ENCODE data around the gene SLC25A29.
A peak's percentile ranks its signal among the peaks of the same experiment; 100 is the strongest.
"Not testable (repeated sequence)": the region's sequence is repeated elsewhere in the genome, so short reads cannot be mapped to it uniquely, and the experiment has no call there.

Gene SLC25A29

DNA sequence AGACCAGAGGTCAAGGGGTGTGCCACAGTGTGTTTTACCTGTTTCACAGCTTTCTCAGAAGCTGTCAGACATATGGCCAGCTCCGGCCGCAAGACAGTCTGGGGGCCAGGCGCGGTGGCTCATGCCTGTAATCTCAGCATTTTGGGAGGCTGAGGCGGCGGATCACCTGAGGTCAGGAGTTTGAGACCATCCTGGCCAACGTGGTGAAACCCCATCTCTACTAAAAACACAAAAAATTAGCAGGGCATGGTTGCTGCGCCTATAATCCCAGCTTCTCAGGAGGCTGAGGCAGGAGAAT is 18.3 kb downstream of the SLC25A29 start:
- H3K9ac ChIP-seq (ENCODE audit: low read depth in 1 of 2, low read length in 2 of 2); H3K27me3 ChIP-seq (ENCODE audit: control insufficient read depth in 1 of 2, insufficient read depth in 2 of 2, low read length in 2 of 2); H3K27ac ChIP-seq (ENCODE audit: low read depth, low read length); H3K4me3 ChIP-seq (ENCODE audit: low read depth in 1 of 2, low read length in 2 of 2); H3K9me3 ChIP-seq (ENCODE audit: control insufficient read depth in 1 of 2, low read length in 2 of 2): not testable (repeated sequence)
- peaks cover 6 to 12% of the 10 kb centered on the region in 2 donors for H3K4me1 ChIP-seq (ENCODE audit: control insufficient read depth in 1 of 2, insufficient read depth in 2 of 2, low read length in 2 of 2)
- peaks cover 0 to 17% of the 10 kb centered on the region in 2 donors for H3K36me3 ChIP-seq (ENCODE audit: control insufficient read depth in 1 of 2, insufficient read depth in 2 of 2, low read length in 2 of 2)

DNA sequence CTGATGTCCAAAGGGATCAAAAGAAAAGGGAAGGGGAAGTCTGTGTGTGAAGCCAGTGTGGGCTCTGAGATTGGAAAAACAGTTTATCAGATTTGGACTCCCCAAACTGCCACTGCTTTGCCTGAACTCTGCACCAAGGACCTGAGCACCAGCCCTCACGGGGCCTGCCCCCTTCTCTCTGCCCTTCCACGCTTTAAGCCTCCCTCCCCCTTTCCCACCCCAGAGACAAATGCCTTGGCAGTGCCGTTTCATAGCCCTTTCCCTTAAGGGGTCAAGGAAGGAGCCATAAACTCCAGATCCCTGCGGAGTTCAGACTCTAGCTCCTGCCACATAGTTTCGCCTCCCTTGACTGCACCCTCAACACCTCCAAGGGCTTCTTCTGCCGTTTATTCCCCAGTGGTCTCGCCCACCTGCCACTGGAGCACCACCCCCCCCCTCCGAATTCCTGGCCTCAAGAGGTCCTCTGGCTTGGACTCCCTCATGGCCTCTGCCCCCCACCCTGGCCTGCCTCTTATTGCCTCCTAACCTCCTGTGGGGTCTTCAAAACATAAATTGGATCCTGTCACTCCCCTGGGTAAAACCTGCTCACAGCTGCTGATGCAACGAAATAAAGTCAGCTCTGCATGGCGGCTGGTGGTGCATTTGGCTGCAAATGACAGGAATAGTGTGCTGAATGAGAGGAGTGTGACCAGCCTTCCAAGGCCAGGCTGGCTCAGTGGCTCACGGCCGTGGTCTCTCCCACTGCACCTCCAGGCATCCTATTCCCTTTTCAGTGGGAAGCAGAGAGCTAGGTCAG is 18.8 kb downstream of the SLC25A29 start:
- Histone ChIP-seq H3K4me1 (ENCODE audit: control insufficient read depth in 1 of 2, insufficient read depth in 2 of 2, low read length in 2 of 2) (peaks cover 6 to 12% of the 10 kb centered on the region in 2 donors), H3K4me3 (ENCODE audit: low read depth in 1 of 2, low read length in 2 of 2) (no peak overlapping the region), H3K36me3 (ENCODE audit: control insufficient read depth in 1 of 2, insufficient read depth in 2 of 2, low read length in 2 of 2) (peaks cover 0 to 16% of the 10 kb centered on the region in 2 donors), H3K9me3 (ENCODE audit: control insufficient read depth in 1 of 2, low read length in 2 of 2) (no peaks in the 10 kb centered on the region), H3K27me3 (ENCODE audit: control insufficient read depth in 1 of 2, insufficient read depth in 2 of 2, low read length in 2 of 2) (no peaks in the 10 kb centered on the region), H3K27ac (ENCODE audit: low read depth, low read length) (no peak overlapping the region), H3K9ac (ENCODE audit: low read depth in 1 of 2, low read length in 2 of 2) (no peak overlapping the region)

- no peak overlapping the region for H3K27ac ChIP-seq (ENCODE audit: low read depth, low read length)
- peaks cover 2 to 18% of the 10 kb centered on the region in 2 donors for H3K36me3 ChIP-seq (ENCODE audit: control insufficient read depth in 1 of 2, insufficient read depth in 2 of 2, low read length in 2 of 2)
- peaks cover 6 to 12% of the 10 kb centered on the region in 2 donors for H3K4me1 ChIP-seq (ENCODE audit: control insufficient read depth in 1 of 2, insufficient read depth in 2 of 2, low read length in 2 of 2)
- H3K4me3 ChIP-seq (ENCODE audit: low read depth in 1 of 2, low read length in 2 of 2): no peak overlapping the region
- no peaks in the 10 kb centered on the region for H3K9me3 ChIP-seq (ENCODE audit: control insufficient read depth in 1 of 2, low read length in 2 of 2)
- H3K9ac ChIP-seq (ENCODE audit: low read depth in 1 of 2, low read length in 2 of 2): no peak overlapping the region
- no peaks in the 10 kb centered on the region for H3K27me3 ChIP-seq (ENCODE audit: control insufficient read depth in 1 of 2, insufficient read depth in 2 of 2, low read length in 2 of 2)
These were observed 19.6 kb downstream of the SLC25A29 start for GRCh38 chr14:100286484-100287191.

- peak overlapping the region; percentile 66 to 71 for H3K4me3 ChIP-seq (ENCODE audit: low read depth in 1 of 2, low read length in 2 of 2)
- H3K9me3 ChIP-seq (ENCODE audit: control insufficient read depth in 1 of 2, low read length in 2 of 2): no peaks in the 10 kb centered on the region
- peaks cover 2 to 18% of the 10 kb centered on the region in 2 donors for H3K36me3 ChIP-seq (ENCODE audit: control insufficient read depth in 1 of 2, insufficient read depth in 2 of 2, low read length in 2 of 2)
- H3K4me1 ChIP-seq (ENCODE audit: control insufficient read depth in 1 of 2, insufficient read depth in 2 of 2, low read length in 2 of 2): peaks cover 6 to 12% of the 10 kb centered on the region in 2 donors
- H3K27me3 ChIP-seq (ENCODE audit: control insufficient read depth in 1 of 2, insufficient read depth in 2 of 2, low read length in 2 of 2): no peaks in the 10 kb centered on the region
- H3K9ac ChIP-seq (ENCODE audit: low read depth in 1 of 2, low read length in 2 of 2): peak overlapping the region in 1 of 2 donors; percentile 73
- H3K27ac ChIP-seq (ENCODE audit: low read depth, low read length): no peak overlapping the region
These were observed 20.3 kb downstream of the SLC25A29 start for GRCh38 chr14:100285913-100286400.

GRCh38 chr14:100285021-100285912 is 21.0 kb downstream of the SLC25A29 start:
- H3K27ac ChIP-seq (ENCODE audit: low read depth, low read length): peak overlapping the region; percentile 84
- peak overlapping the region; percentile 73 to 79 for H3K9ac ChIP-seq (ENCODE audit: low read depth in 1 of 2, low read length in 2 of 2)
- peak overlapping the region; percentile 66 to 71 for H3K4me3 ChIP-seq (ENCODE audit: low read depth in 1 of 2, low read length in 2 of 2)
- H3K4me1 ChIP-seq (ENCODE audit: control insufficient read depth in 1 of 2, insufficient read depth in 2 of 2, low read length in 2 of 2): peaks cover 6 to 12% of the 10 kb centered on the region in 2 donors
- H3K9me3 ChIP-seq (ENCODE audit: control insufficient read depth in 1 of 2, low read length in 2 of 2): no peaks in the 10 kb centered on the region
- H3K36me3 ChIP-seq (ENCODE audit: control insufficient read depth in 1 of 2, insufficient read depth in 2 of 2, low read length in 2 of 2): peaks cover 2 to 13% of the 10 kb centered on the region in 2 donors
- H3K27me3 ChIP-seq (ENCODE audit: control insufficient read depth in 1 of 2, insufficient read depth in 2 of 2, low read length in 2 of 2): no peaks in the 10 kb centered on the region

- Histone ChIP-seq H3K4me1 (ENCODE audit: control insufficient read depth in 1 of 2, insufficient read depth in 2 of 2, low read length in 2 of 2) (peaks cover 6 to 12% of the 10 kb centered on the region in 2 donors), H3K27me3 (ENCODE audit: control insufficient read depth in 1 of 2, insufficient read depth in 2 of 2, low read length in 2 of 2) (no peaks in the 10 kb centered on the region), H3K36me3 (ENCODE audit: control insufficient read depth in 1 of 2, insufficient read depth in 2 of 2, low read length in 2 of 2) (peaks cover 2 to 19% of the 10 kb centered on the region in 2 donors), H3K4me3 (ENCODE audit: low read depth in 1 of 2, low read length in 2 of 2) (no peak overlapping the region), H3K27ac (ENCODE audit: low read depth, low read length) (no peak overlapping the region), H3K9ac (ENCODE audit: low read depth in 1 of 2, low read length in 2 of 2) (peak overlapping the region; percentile 72 to 73), H3K9me3 (ENCODE audit: control insufficient read depth in 1 of 2, low read length in 2 of 2) (no peaks in the 10 kb centered on the region)
These were observed 22.0 kb downstream of the SLC25A29 start for GRCh38 chr14:100283984-100284881.

DNA sequence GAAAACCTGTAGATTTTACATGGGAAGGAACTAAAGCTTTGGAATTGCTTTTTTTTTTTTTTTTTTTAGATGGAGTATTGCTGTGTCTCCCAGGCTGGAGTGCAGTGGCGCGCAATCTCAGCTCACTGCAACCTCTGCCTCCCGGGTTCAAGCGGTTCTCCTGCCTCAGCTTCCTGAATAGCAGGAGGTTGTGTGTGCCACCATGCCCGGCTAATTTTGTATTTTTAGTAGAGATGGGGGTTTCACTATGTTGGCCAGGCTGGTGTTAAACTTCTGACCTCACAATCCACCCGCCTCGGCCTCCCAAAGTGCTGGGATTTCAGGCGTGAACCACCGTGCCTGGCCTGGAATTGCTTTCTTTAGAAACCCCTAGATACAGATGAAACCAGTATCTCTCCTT is 22.8 kb downstream of the SLC25A29 start:
- peaks cover 6 to 12% of the 10 kb centered on the region in 2 donors for H3K4me1 ChIP-seq (ENCODE audit: control insufficient read depth in 1 of 2, insufficient read depth in 2 of 2, low read length in 2 of 2)
- H3K36me3 ChIP-seq (ENCODE audit: control insufficient read depth in 1 of 2, insufficient read depth in 2 of 2, low read length in 2 of 2): peaks cover 2 to 19% of the 10 kb centered on the region in 2 donors
- not testable (repeated sequence) for H3K27ac ChIP-seq (ENCODE audit: low read depth, low read length); H3K9ac ChIP-seq (ENCODE audit: low read depth in 1 of 2, low read length in 2 of 2); H3K9me3 ChIP-seq (ENCODE audit: control insufficient read depth in 1 of 2, low read length in 2 of 2); H3K4me3 ChIP-seq (ENCODE audit: low read depth in 1 of 2, low read length in 2 of 2); H3K27me3 ChIP-seq (ENCODE audit: control insufficient read depth in 1 of 2, insufficient read depth in 2 of 2, low read length in 2 of 2)

DNA sequence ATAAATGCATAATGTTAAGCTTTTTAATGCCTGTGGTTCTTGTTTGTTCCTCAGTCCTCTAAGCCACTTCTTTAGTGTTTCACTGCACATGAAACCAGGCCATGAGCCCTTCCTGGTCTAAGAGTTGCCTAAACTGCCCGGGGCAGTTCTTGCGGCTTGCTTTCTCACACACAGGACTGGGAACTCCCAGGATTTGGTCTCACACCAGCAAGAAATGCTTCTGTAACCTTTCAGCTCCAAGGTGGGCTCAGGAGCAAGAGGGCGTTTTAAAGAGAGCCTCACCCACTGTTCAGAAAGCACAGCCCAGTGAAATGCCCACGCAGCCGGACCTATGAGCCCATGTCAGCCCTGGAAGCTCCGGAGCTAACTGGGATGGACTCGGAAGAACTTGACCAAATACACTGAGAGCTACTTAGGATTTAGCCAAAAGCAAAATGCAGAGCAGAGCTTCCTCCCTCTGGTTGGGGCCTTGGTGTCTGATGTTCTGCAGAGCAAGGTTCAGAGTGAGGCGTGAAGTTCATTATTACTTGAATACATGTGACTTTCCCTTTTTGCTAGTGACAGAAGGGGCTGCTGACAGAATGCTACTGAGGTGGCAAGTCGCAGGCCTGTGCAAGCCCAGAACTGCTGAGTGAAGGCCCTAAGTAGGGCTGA is 23.4 kb downstream of the SLC25A29 start:
- Histone ChIP-seq H3K9ac (ENCODE audit: low read depth in 1 of 2, low read length in 2 of 2) (no peak overlapping the region), H3K27ac (ENCODE audit: low read depth, low read length) (no peak overlapping the region), H3K4me1 (ENCODE audit: control insufficient read depth in 1 of 2, insufficient read depth in 2 of 2, low read length in 2 of 2) (peaks cover 6 to 12% of the 10 kb centered on the region in 2 donors), H3K4me3 (ENCODE audit: low read depth in 1 of 2, low read length in 2 of 2) (no peak overlapping the region), H3K27me3 (ENCODE audit: control insufficient read depth in 1 of 2, insufficient read depth in 2 of 2, low read length in 2 of 2) (no peaks in the 10 kb centered on the region), H3K9me3 (ENCODE audit: control insufficient read depth in 1 of 2, low read length in 2 of 2) (no peaks in the 10 kb centered on the region), H3K36me3 (ENCODE audit: control insufficient read depth in 1 of 2, insufficient read depth in 2 of 2, low read length in 2 of 2) (peaks cover 2 to 19% of the 10 kb centered on the region in 2 donors)

DNA sequence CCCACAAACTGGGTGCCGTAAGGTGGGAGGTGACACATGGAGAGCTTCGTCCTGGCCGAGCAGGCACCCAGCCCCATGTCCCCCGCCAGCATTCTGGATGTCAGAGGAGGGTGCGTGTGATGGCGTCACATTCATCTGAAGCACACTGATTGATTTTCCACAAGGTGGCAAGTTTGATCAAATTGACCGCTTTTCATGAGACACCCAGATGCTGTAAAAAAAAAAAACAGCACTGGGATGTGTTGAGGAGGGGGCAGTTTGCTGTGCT is 24.2 kb downstream of the SLC25A29 start:
- peaks cover 6 to 12% of the 10 kb centered on the region in 2 donors for H3K4me1 ChIP-seq (ENCODE audit: control insufficient read depth in 1 of 2, insufficient read depth in 2 of 2, low read length in 2 of 2)
- no peaks in the 10 kb centered on the region for H3K27me3 ChIP-seq (ENCODE audit: control insufficient read depth in 1 of 2, insufficient read depth in 2 of 2, low read length in 2 of 2)
- no peak overlapping the region for H3K4me3 ChIP-seq (ENCODE audit: low read depth in 1 of 2, low read length in 2 of 2)
- H3K9ac ChIP-seq (ENCODE audit: low read depth in 1 of 2, low read length in 2 of 2): no peak overlapping the region
- H3K27ac ChIP-seq (ENCODE audit: low read depth, low read length): no peak overlapping the region
- no peaks in the 10 kb centered on the region for H3K9me3 ChIP-seq (ENCODE audit: control insufficient read depth in 1 of 2, low read length in 2 of 2)
- peaks cover 6 to 24% of the 10 kb centered on the region in 2 donors for H3K36me3 ChIP-seq (ENCODE audit: control insufficient read depth in 1 of 2, insufficient read depth in 2 of 2, low read length in 2 of 2)
